NCI-H2107 (cell line): ENCODE data around the gene HAUS6.
A peak's percentile ranks its signal among the peaks of the same experiment; 100 is the strongest.
"Not testable (repeated sequence)": the region's sequence is repeated elsewhere in the genome, so short reads cannot be mapped to it uniquely, and the experiment has no call there.

Experiments
- DNase-seq: peaks from one replicate; lab custom pipeline; 2025; lab: John Stamatoyannopoulos, UW

The HAUS6 gene

GRCh38 chr9:19033015-19033414 lies 69.7 kb downstream of the HAUS6 start, which contains the start of gene SAXO1:
Gene SAXO1 (minus strand): TSS chr9:19033209. CDS start chr9:19032908, 301 bp downstream.
- DNase-seq, result no peak

GRCh38 chr9:19032406-19032805 lies 70.3 kb downstream of the HAUS6 start:
- DNase-seq, result no peak

DNA sequence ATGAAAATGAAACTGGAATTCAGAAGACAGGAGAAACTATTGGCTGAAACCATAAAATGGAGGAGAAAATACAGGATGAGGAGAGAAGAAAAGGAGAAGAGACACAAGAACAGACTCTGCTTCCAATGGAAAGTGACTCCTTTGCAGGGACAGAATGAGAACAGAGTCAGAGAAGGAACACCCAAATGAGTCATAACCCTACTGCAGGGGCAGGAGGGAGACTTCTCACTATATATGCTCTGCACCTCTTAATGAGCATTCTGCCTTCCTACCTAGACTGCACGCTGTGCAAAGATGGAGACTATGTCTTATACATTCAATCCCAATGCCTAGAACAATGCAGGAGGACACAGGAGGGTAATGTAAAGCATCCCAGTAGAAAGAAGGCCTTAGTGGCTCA lies 71.8 kb downstream of the HAUS6 start:
- DNase-seq, result no peak

GRCh38 chr9:19028835-19029451 lies 73.8 kb downstream of the HAUS6 start:
- DNase-seq, result peak; percentile 28

- DNase-seq, result no peak
Measured at GRCh38 chr9:19027825-19028224, 74.9 kb downstream of the HAUS6 start.

- DNase-seq, result no peak
Measured at GRCh38 chr9:19026375-19026774, 76.3 kb downstream of the HAUS6 start.

DNA sequence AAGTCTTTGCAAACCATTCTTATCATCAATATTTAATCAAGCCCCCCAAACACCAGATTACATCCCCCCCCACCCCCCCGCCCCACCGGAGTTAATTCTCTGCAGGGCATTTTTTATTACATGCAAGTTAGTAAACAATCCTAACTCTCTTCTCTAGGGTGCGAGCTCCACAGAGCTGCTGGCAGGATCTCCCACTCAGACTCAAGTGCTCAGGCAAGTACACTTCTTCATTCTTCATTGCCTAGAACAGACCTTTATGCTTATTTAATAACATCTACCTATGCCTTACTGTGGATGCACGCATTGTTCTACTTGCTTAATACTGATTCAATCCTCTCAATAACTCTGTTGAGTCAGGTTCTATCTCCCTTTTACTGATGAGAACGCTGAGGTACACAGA lies 79.6 kb downstream of the HAUS6 start:
- DNase-seq, result no peak

- no peak for DNase-seq
Measured at GRCh38 chr9:19022206-19022605, 80.5 kb downstream of the HAUS6 start.

- DNase-seq, result not testable (repeated sequence)
Measured at GRCh38 chr9:19021649-19022048, 81.1 kb downstream of the HAUS6 start.

- no peak for DNase-seq
Measured at GRCh38 chr9:19020886-19021455, 81.7 kb downstream of the HAUS6 start.

- DNase-seq, result no peak
Measured at GRCh38 chr9:19018201-19018600, 84.5 kb downstream of the HAUS6 start.

DNA sequence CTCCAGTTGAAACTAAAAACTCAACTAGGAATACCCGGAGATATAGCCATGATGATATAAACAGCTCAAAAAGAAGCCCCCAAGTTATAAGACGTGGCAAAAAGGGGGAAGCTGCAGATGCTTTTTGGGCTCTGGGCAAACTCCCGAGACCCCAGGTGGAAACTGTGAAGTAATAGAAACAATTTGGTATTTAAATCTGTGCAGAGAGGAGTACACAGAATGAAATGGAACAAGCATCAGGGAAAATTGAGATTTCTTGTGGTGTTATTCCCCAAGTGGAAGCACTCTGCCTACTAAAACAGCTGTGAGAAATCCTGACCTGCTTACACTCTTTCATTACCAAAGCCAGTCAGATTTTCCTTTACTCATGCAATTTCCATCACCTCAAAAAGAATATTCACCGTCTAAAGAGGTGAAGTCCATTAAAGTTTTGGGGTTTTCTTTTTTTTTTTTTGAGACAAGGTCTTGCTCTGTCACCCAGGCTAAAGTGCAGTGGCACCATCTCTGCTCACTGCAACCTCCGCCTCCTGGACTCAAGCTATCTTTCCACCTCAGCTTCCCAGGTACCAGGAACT lies 93.2 kb downstream of the HAUS6 start:
- no peak for DNase-seq
